Parathyroid adenoma (tissue), 2 donors: Measurements from ENCODE around the gene FRMD4A.

ENCODE experiments used
- H2AFZ ChIP-seq: fragments of 300-600 bp; sonication (generic); one replicate; pipeline ENCODE4 v1.7.0; 2017; ENCODE audit warnings: antibody characterized with exemption, mild to moderate bottlenecking
- H3K27ac ChIP-seq: fragments of 300-600 bp; sonication (generic); one replicate; pipeline ENCODE4 v1.7.0; 2017
- H3K27me3 ChIP-seq: fragments of 300-600 bp; sonication (generic); one replicate; pipeline ENCODE4 v1.7.0; 2017; ENCODE audit warnings: low read length; ENCODE audit not compliant: control insufficient read depth, insufficient read depth
- H3K36me3 ChIP-seq: fragments of 300-600 bp; sonication (generic); one replicate; pipeline ENCODE4 v1.7.0; 2017; ENCODE audit warnings: low read length; ENCODE audit not compliant: control insufficient read depth, insufficient read depth
- H3K4me1 ChIP-seq: fragments of 300-600 bp; sonication (generic); one replicate; pipeline ENCODE4 v1.7.0; 2017; ENCODE audit warnings: control low read depth
- H3K4me2 ChIP-seq: fragments of 300-600 bp; sonication (generic); one replicate; pipeline ENCODE4 v1.7.0; 2017; ENCODE audit warnings: low read length
- H3K4me3 ChIP-seq: fragments of 300-600 bp; sonication (generic); one replicate; pipeline ENCODE4 v1.7.0; 2017; ENCODE audit warnings: low read depth, low read length
- H3K79me2 ChIP-seq: fragments of 300-600 bp; sonication (generic); one replicate; pipeline ENCODE4 v1.7.0; 2017; ENCODE audit warnings: control low read depth
- H3K9ac ChIP-seq: fragments of 300-600 bp; sonication (generic); one replicate; pipeline ENCODE4 v1.7.0; 2017; ENCODE audit warnings: mild to moderate bottlenecking
- H3K9me3 ChIP-seq: fragments of 300-600 bp; sonication (generic); one replicate; pipeline ENCODE4 v1.7.0; 2017; ENCODE audit warnings: low read length; ENCODE audit not compliant: control insufficient read depth
- TF ChIP-seq, protein P1 (sequence below): fragments of 300-600 bp; sonication (generic); IDR thresholded peaks from one replicate; pipeline ENCODE4 v1.7.0; 2017; ENCODE audit warnings: antibody characterized with exemption, mild to moderate bottlenecking
- donor health status: primary hyperparathyroidism.

Gene FRMD4A

DNA sequence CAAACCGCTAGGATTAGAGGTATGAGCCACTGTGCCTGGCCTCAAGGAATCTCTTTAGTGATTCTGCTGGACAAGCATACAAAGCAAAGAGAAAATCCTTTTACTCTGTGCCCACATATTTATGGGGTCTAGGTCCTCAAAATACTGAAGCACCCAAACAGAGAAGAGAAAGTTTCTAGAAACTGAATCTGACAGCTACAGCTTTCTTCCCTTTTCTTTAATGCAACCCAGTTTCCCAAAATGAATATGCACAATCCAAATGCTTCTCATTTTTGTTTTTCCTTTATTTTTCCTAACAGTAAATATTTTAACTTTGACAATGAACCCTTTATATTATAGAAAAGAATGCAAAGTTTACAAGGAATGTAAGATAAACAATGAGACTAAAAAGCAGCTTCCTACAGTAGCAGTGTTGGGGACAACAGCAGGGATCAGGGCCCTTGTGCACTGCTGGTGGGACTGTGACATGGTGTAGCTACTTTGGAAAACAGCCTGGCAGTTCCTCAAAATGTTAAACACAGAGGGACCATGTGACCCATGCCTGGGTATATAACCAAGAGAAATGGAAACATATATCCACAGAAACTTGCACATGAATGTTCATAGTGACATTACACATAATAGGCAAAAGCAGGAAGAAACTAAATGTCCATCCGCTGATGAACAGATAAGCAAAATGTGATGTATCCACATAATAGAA lies 418.8 kb downstream of the FRMD4A start:
- no peaks in the 10 kb centered on the region for H3K9me3 ChIP-seq
- TF ChIP-seq, protein P1, sequence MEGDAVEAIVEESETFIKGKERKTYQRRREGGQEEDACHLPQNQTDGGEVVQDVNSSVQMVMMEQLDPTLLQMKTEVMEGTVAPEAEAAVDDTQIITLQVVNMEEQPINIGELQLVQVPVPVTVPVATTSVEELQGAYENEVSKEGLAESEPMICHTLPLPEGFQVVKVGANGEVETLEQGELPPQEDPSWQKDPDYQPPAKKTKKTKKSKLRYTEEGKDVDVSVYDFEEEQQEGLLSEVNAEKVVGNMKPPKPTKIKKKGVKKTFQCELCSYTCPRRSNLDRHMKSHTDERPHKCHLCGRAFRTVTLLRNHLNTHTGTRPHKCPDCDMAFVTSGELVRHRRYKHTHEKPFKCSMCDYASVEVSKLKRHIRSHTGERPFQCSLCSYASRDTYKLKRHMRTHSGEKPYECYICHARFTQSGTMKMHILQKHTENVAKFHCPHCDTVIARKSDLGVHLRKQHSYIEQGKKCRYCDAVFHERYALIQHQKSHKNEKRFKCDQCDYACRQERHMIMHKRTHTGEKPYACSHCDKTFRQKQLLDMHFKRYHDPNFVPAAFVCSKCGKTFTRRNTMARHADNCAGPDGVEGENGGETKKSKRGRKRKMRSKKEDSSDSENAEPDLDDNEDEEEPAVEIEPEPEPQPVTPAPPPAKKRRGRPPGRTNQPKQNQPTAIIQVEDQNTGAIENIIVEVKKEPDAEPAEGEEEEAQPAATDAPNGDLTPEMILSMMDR: no peak

DNA sequence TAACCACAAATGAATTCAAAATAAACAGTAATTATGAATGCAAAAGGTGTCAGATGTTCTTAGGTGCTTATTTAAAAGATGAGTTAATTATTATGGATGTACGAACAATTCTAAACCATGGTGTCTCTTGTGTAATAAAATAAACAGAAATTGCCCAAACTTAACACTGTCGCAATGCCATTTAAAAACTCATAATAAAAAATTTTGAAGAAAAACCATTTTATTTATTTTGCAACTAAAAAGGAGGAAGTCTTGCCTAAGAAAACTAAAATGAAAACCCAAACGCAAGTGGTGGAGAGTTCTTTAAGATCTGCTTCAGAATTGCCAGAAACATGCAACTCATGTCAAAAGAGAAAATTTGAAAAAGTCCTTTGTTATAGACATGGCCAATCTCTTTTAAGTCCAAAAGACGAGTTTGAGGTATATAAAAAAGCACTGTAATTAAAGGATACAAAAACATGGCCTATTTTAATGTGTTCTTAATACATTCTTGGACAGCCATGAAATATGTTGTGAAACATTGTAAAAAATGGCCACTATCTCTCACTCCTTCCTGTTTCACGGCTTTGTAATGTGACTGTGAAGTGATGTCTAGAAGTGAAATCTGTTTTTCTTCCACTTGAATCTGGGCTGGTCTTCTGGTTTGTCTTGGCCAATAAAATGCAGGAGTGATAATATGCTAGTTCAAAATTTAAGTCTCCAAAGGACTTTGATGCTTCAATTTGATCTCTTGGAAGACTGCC lies 421.0 kb downstream of the FRMD4A start:
- H3K27ac ChIP-seq: no peak overlapping the region
- no peaks in the 10 kb centered on the region for H3K9me3 ChIP-seq
- H3K36me3 ChIP-seq: no peaks in the 10 kb centered on the region
- H3K9ac ChIP-seq: no peak overlapping the region
- H3K4me2 ChIP-seq: no peak overlapping the region
- no peaks in the 10 kb centered on the region for H3K79me2 ChIP-seq
- no peaks in the 10 kb centered on the region for H3K4me1 ChIP-seq
- no peaks in the 10 kb centered on the region for H3K27me3 ChIP-seq
- H3K4me3 ChIP-seq: no peak overlapping the region
- no peak overlapping the region for H2AFZ ChIP-seq
- TF ChIP-seq, protein P1: no peak

More for the DNA sequence above, 418.8 kb downstream of the FRMD4A start:
- H3K27ac ChIP-seq: no peak overlapping the region
- no peaks in the 10 kb centered on the region for H3K4me1 ChIP-seq
- H3K4me3 ChIP-seq: no peak overlapping the region
- no peaks in the 10 kb centered on the region for H3K79me2 ChIP-seq
- no peak overlapping the region for H3K9ac ChIP-seq
- no peaks in the 10 kb centered on the region for H3K27me3 ChIP-seq
- no peak overlapping the region for H2AFZ ChIP-seq
- no peak overlapping the region for H3K4me2 ChIP-seq
- H3K36me3 ChIP-seq: no peaks in the 10 kb centered on the region

DNA sequence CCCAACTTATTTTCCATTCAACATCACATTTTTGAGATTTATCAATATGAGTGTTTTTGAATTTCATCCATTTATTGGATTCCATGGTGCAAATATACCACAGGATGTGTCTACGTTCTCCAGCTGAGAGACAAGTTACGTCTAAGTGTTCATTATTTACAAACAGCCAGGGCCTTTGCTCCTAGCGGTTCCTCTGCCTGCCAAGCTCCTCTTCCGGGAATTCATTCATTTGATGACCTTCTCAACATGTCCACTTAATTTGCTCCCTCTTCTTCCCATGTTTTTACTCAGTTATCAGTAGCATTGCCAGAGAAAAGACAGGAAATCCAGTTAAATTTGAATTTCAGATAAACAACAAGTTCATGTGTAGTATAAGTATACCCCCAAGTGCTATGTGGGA lies 422.2 kb downstream of the FRMD4A start:
- H3K4me2 ChIP-seq: no peak overlapping the region
- no peak overlapping the region for H3K4me3 ChIP-seq
- H3K27me3 ChIP-seq: no peaks in the 10 kb centered on the region
- TF ChIP-seq, protein P1: no peak
- H3K79me2 ChIP-seq: no peaks in the 10 kb centered on the region
- no peaks in the 10 kb centered on the region for H3K36me3 ChIP-seq
- H2AFZ ChIP-seq: no peak overlapping the region
- H3K4me1 ChIP-seq: no peaks in the 10 kb centered on the region
- no peak overlapping the region for H3K9ac ChIP-seq
- H3K27ac ChIP-seq: no peak overlapping the region
- no peaks in the 10 kb centered on the region for H3K9me3 ChIP-seq

DNA sequence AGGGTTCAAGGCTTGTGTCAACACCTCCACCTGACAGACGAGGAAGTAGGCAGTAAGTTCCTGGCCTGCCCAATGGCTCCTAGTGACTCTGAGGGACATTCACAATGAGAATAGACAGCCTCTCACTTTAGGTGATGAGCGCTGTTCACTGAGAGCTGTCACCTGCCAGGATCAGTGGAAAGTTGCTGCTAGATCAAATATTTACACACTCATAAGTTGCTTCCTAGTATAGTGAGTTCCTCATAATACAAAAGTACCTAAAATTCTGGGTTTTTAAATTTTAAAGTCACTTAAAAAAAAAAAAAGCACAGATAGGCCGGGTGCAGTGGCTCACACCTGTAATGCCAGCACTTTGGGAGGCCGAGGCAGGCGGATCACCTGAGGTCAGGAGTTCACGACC lies 423.2 kb downstream of the FRMD4A start:
- Histone ChIP-seq H3K27ac (no peak overlapping the region), H3K4me3 (no peak overlapping the region), H3K9me3 (no peaks in the 10 kb centered on the region), H3K9ac (no peak overlapping the region), H3K36me3 (no peaks in the 10 kb centered on the region), H3K79me2 (no peaks in the 10 kb centered on the region), H3K4me1 (no peaks in the 10 kb centered on the region), H2AFZ (no peak overlapping the region), H3K4me2 (no peak overlapping the region), H3K27me3 (no peaks in the 10 kb centered on the region)
- TF ChIP-seq, protein P1: no peak
